ENCODE data around the gene ATP5ME.
"Not testable (repeated sequence)": the region's sequence is repeated elsewhere in the genome, so short reads cannot be mapped to it uniquely, and the experiment has no call there.

Gene ATP5ME

DNA sequence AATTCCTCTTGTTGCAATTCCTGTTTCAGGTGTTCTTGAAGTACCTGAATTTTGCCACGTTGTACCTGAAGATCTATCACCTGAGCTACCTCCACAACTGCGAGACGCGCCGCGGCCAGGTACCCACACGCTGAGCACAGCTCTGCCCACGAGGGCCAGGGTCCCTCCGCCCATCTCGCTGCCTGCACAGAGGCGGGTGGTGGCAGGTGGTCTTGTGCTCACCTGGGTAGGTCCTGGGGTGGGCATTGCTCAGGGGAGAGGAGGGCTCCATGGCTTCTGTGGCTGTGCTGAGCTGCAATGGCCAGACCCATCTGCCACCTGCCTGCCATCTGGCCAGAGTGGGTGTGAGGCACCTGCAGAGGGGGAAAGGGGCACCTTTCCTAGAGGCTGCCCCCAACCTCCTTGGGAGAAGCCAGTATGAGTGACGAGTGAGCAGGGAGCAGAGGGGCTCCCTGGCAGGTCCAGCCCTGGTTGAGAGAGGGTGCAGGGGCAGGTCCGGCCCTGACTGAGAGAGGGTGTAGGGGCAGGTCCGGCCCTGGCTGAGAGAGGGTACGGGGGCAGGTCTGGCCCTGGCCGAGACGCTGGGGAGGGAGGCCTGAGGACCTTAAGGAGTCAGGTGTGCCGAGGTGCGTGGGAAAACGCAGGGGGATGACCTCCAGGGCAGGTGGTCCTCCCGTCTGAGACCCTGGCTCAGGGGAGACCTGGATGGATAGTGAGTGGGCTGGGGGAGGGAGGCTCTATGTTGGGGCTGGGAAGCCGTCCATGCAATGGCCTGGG lies 38.0 kb downstream of the ATP5ME start:
- H3K4me3 ChIP-seq (ENCODE audit: low read depth, low read length), result no peak overlapping the region
- TF ChIP-seq, protein P1, sequence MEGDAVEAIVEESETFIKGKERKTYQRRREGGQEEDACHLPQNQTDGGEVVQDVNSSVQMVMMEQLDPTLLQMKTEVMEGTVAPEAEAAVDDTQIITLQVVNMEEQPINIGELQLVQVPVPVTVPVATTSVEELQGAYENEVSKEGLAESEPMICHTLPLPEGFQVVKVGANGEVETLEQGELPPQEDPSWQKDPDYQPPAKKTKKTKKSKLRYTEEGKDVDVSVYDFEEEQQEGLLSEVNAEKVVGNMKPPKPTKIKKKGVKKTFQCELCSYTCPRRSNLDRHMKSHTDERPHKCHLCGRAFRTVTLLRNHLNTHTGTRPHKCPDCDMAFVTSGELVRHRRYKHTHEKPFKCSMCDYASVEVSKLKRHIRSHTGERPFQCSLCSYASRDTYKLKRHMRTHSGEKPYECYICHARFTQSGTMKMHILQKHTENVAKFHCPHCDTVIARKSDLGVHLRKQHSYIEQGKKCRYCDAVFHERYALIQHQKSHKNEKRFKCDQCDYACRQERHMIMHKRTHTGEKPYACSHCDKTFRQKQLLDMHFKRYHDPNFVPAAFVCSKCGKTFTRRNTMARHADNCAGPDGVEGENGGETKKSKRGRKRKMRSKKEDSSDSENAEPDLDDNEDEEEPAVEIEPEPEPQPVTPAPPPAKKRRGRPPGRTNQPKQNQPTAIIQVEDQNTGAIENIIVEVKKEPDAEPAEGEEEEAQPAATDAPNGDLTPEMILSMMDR (IDR thresholded peaks at IDR 0.05; ENCODE audit: low read depth, low read length), result no peak

DNA sequence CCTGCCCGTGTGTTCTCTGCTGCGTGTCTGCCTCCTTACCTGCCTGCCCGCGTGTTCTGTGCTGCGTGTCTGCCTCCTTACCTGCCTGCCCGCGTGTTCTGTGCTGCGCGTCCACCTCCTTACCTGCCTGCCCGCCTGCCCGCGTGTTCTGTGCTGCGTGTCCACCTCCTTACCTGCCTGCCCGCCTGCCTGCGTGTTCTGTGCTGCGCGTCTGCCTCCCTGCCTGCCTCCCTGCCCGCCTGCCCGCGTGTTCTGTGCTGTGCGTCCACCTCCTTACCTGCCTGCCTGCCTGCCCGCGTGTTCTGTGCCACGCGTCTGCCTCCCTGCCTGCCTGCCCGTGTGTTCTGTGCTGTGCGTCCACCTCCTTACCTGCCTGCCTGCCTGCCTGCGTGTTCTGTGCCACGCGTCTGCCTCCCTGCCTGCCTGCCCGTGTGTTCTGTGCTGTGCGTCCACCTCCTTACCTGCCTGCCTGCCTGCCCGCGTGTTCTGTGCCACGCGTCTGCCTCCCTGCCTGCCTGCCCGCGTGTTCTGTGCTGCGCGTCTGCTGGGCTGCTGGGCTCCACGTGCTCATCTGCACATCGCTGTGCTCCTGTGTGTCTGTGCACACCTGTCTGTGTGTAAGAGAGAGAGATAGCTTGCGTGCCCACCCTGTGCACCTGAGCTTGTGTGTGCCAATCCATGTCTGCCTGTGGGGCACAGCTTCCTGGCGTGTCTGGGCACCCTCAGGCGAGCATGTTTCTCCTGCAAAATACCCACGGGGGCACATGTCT lies 38.8 kb downstream of the ATP5ME start:
- H3K4me3 ChIP-seq (ENCODE audit: low read depth, low read length), result not testable (repeated sequence)

DNA sequence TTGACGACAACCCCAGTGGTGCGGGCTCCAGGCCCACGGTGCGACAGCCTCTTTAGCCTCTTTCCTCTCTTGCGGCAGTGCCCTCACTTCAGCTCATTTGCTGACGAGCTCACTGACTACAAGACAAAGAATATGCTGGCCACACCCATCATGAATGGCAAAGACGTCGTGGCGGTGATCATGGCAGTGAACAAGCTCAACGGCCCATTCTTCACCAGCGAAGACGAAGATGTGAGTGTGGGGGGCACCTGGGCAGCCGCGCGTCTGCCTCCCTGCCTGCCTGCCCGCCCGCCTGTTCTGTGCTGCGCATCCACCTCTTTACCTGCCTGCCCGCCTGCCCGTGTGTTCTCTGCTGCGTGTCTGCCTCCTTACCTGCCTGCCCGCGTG lies 39.5 kb downstream of the ATP5ME start:
- TF ChIP-seq, protein P1 (IDR thresholded peaks at IDR 0.05; ENCODE audit: low read depth, low read length), result no peak
- no peak overlapping the region for H3K4me3 ChIP-seq (ENCODE audit: low read depth, low read length)

DNA sequence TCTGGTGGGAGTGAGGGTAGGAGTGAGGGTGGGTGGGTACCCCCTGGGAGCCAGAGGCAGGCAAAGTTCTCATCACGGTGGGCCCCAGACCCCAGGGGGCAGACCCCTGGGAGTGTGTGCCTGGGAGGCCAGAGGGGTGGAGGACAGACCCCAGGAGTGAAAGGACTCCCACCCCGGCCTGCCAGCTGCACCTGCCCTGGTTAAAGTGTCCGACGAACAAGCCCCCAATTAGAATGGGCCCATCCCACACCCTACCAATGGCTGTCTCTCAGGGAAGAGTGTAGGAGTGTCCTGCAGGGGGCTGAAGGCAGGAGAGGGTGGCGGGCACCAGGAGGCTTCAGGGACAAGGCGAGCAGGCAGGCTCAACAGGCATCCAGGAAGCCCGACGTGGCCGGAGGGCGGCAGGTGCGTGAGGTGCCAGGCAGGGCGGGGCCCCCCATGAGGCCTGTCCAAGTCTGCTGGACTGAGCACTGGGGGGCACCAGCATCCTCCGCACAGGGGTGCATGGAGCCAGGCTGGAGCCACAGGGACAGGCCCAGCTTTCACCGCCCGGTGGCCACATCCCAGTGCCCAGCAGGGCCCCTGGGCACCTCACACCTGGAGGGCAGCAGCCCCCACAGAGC lies 40.0 kb downstream of the ATP5ME start:
- TF ChIP-seq, protein P1 (IDR thresholded peaks at IDR 0.05; ENCODE audit: low read depth, low read length), result no peak

DNA sequence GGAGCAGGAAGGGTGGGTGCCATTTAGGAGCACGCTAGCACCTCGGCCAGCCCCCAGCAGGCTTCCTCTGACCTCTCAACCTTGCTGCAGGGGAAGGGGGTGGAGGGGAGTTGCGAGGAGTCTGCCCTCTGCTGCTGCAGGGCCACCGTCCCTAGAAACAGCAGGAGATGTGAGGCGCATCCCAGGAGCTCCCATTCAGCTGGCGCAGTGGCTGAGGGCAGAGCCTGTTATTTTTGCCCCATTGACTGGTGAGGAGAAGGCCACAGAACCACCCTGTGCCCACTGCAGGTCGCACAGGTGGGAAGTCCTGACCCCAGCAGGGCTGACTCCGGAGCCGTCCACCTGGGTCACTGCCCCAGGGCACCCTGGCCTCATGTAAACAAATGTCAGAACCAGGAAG lies 40.7 kb downstream of the ATP5ME start:
- TF ChIP-seq, protein P1 (IDR thresholded peaks at IDR 0.05; ENCODE audit: low read depth, low read length), result no peak
- H3K4me3 ChIP-seq (ENCODE audit: low read depth, low read length), result no peak overlapping the region

More for the DNA sequence above, 40.0 kb downstream of the ATP5ME start:
- H3K4me3 ChIP-seq (ENCODE audit: low read depth, low read length), result no peak overlapping the region

DNA sequence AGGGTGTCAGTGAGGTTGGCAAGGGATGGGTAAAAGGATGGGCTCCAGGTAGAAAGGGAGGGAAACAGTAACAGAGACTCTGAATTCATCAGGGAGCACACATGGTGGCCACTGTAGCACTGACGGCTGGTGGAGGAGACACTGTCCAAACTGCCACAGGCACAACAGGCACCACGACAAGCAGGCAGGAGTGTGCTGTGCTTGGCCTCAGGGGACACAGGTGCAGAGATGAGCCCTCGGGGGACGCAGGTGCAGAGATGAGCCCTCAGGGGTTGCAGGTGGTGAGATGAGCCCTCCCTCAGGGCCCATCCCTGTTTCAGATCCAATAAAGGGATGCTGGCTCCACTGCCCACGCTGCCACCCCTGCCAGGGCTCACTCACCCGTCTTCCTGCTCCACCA lies 41.1 kb downstream of the ATP5ME start:
- TF ChIP-seq, protein P1 (IDR thresholded peaks at IDR 0.05; ENCODE audit: low read depth, low read length), result no peak
- no peak overlapping the region for H3K4me3 ChIP-seq (ENCODE audit: low read depth, low read length)

DNA sequence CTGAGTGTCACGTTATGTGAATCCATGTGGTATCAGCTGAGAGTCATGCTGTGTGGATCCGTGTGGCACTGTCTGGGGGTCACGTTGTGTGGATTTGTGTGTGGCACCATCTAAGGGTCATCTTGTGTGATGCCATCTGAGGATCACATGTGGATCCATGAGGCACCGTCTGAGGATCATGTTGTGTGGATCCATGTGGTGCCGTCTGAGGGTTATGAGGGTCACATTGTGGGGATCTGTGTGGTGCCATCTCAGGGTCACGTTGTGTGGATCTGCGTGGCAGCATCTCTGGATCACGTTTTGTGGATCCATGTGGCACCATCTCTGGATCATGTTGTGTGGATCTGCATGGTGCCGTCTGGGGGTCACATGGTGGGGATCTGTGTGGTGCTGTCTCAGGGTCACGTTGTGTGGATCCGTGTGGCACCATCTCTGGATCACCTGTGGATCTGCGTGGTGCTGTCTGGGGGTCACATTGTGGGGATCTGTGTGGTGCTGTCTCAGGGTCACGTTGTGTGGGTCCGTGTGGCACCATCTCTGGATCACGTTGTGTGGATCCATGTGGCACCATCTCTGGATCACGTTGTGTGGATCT lies 41.8 kb downstream of the ATP5ME start:
- TF ChIP-seq, protein P1 (IDR thresholded peaks at IDR 0.05; ENCODE audit: low read depth, low read length), result no peak
- no peak overlapping the region for H3K4me3 ChIP-seq (ENCODE audit: low read depth, low read length)
